H1 (cell line): ENCODE results near the gene ABHD8. TPM values are rescaled to one million over a fixed set of nuclear protein-coding genes. Genes with fewer than 3 reads are reported as not detected.

Source experiments
- CTCF ChIA-PET: fragments of 300-600 bp; sonication (Branson Sonifier 250); formaldehyde crosslinking; loops from one replicate; lab custom pipeline; 2021; ENCODE audit not compliant: partially characterized antibody; lab: Charles Lee
- POLR2A ChIA-PET: fragments of 300-600 bp; sonication (Branson Sonifier 250); formaldehyde crosslinking; loops from one replicate; lab custom pipeline; 2021; ENCODE audit warnings: inconsistent platforms; ENCODE audit not compliant: partially characterized antibody; lab: Charles Lee
- DNase-seq, 2 experiments: peaks; one replicate each; pipeline versions ENCODE4 v3.0.0 to v3.0.0-alpha.2; 2010 to 2022; ENCODE audit warnings: low spot score in 2 of 2, low read depth in 1 of 2, mixed read lengths in 1 of 2
- FAIRE-seq: peaks from 2 replicates; lab custom pipeline; 2011; peaks lifted over from hg19 to GRCh38; lab: Jason Lieb, UNC
- H2AFZ ChIP-seq: 2 replicates; pipeline ENCODE4 v1.8.1; 2012; ENCODE audit warnings: low read length, inconsistent platforms
- H2AK5ac ChIP-seq: 2 replicates; pipeline ENCODE4 v1.6.1; 2013; ENCODE audit warnings: low read depth, low read length
- H2BK120ac ChIP-seq: replicated peaks from 2 replicates; pipeline ENCODE3; 2013; ENCODE audit warnings: low read depth, low read length, inconsistent platforms
- H2BK12ac ChIP-seq: 2 replicates; pipeline ENCODE4 v1.6.1; 2013; ENCODE audit warnings: low read depth, low read length
- H2BK15ac ChIP-seq: 2 replicates; pipeline ENCODE4 v1.6.1; 2013; ENCODE audit warnings: low read length
- H2BK20ac ChIP-seq: 2 replicates; pipeline ENCODE4 v1.6.1; 2013; ENCODE audit warnings: low read length
- H2BK5ac ChIP-seq: 2 replicates; pipeline ENCODE4 v1.6.1; 2013; ENCODE audit warnings: low read depth, low read length
- H3K14ac ChIP-seq: 2 replicates; pipeline ENCODE4 v1.6.1; 2013; ENCODE audit warnings: inconsistent platforms; ENCODE audit not compliant: insufficient read length
- H3K18ac ChIP-seq: 2 replicates; pipeline ENCODE4 v1.6.1; 2013; ENCODE audit warnings: low read length; ENCODE audit errors: extremely low read depth
- H3K23ac ChIP-seq: 2 replicates; pipeline ENCODE4 v1.6.1; 2013; ENCODE audit warnings: inconsistent platforms; ENCODE audit not compliant: insufficient read length
- H3K23me2 ChIP-seq: 2 replicates; pipeline ENCODE4 v1.6.1; 2013; ENCODE audit warnings: low read depth, low read length
- H3K27ac ChIP-seq: 2 replicates; pipeline ENCODE4 v1.6.1; 2011; ENCODE audit warnings: low read depth, low read length, inconsistent platforms
- H3K27me3 ChIP-seq, 4 experiments: replicated peaks in 1 of 4; 1 replicate in 1 of 4; 2 replicates in 3 of 4; pipeline versions ENCODE4 v1.6.1 to v1.8.1; 2011 to 2013; ENCODE audit warnings: low read length in 3 of 4, mild to moderate bottlenecking in 3 of 4, inconsistent platforms in 2 of 4, mixed read lengths in 2 of 4, moderate library complexity in 1 of 4; ENCODE audit not compliant: control insufficient read depth in 3 of 4, insufficient read depth in 3 of 4; ENCODE audit errors: extremely low read depth in 1 of 4
- H3K36me3 ChIP-seq, 4 experiments: 2 replicates each; pipeline versions ENCODE4 v1.6.1 to v1.8.1; 2011 to 2013; ENCODE audit warnings: mild to moderate bottlenecking in 4 of 4, low read length in 3 of 4, moderate library complexity in 2 of 4, control low read depth in 1 of 4, inconsistent platforms in 1 of 4; ENCODE audit not compliant: insufficient read depth in 4 of 4, control insufficient read depth in 2 of 4
- H3K4ac ChIP-seq: replicated peaks from 2 replicates; pipeline ENCODE3; 2013; ENCODE audit warnings: low read length, low read depth, mixed read lengths, inconsistent platforms; ENCODE audit not compliant: insufficient read length
- H3K4me1 ChIP-seq, 4 experiments: replicated peaks in 1 of 4; 1 replicate in 1 of 4; 2 replicates in 3 of 4; pipeline versions ENCODE4 v1.6.1 to v1.8.1; 2011 to 2013; ENCODE audit warnings: low read length in 3 of 4, inconsistent platforms in 2 of 4, mixed read lengths in 1 of 4; ENCODE audit not compliant: insufficient read depth in 4 of 4, control insufficient read depth in 3 of 4
- H3K4me2 ChIP-seq, 2 experiments: 2 replicates each; pipeline versions ENCODE4 v1.6.1 to v1.8.1; 2011 to 2013; ENCODE audit warnings: low read depth in 2 of 2, low read length in 2 of 2, control low read depth in 1 of 2, inconsistent platforms in 1 of 2, mild to moderate bottlenecking in 1 of 2; ENCODE audit not compliant: insufficient read depth in 1 of 2
- H3K4me3 ChIP-seq, 4 experiments: fragments of 200-600, 300-600 bp in 1 of 4; sonication (generic), shearing (Covaris generic), sonication (Bioruptor Twin) in 1 of 4; 2 replicates each; pipeline versions ENCODE4 v1.5.1 to v1.8.1; 2011 to 2016; ENCODE audit warnings: low read length in 4 of 4, low read depth in 3 of 4, control low read depth in 2 of 4, inconsistent platforms in 2 of 4, mild to moderate bottlenecking in 2 of 4, mixed read lengths in 1 of 4, moderate library complexity in 1 of 4; ENCODE audit not compliant: insufficient read depth in 2 of 4; ENCODE audit errors: extremely low read depth in 1 of 4
- H3K56ac ChIP-seq: replicated peaks from 2 replicates; pipeline ENCODE3; 2013; ENCODE audit warnings: low read depth, mild to moderate bottlenecking, mixed read lengths, low read length, inconsistent platforms; ENCODE audit not compliant: insufficient read length
- H3K79me1 ChIP-seq: 2 replicates; pipeline ENCODE4 v1.6.1; 2013; ENCODE audit warnings: low read depth, low read length, control low read depth
- H3K79me2 ChIP-seq, 2 experiments: 2 replicates each; pipeline versions ENCODE4 v1.6.1 to v1.8.1; 2012 to 2013; ENCODE audit warnings: low read length in 2 of 2, mild to moderate bottlenecking in 2 of 2, inconsistent platforms in 1 of 2; ENCODE audit not compliant: insufficient read depth in 2 of 2, control insufficient read depth in 1 of 2
- H3K9ac ChIP-seq, 4 experiments: replicated peaks in 1 of 4; 1 replicate in 1 of 4; 2 replicates in 3 of 4; pipeline versions ENCODE4 v1.6.1 to v1.8.1; 2011 to 2013; ENCODE audit warnings: low read depth in 3 of 4, low read length in 3 of 4, control low read depth in 2 of 4, mild to moderate bottlenecking in 2 of 4, moderate library complexity in 2 of 4, inconsistent platforms in 1 of 4; ENCODE audit errors: extremely low read depth in 1 of 4
- H3K9me3 ChIP-seq, 2 experiments: 2 replicates each; pipeline versions ENCODE4 v1.6.1 to v1.8.1; 2012 to 2013; ENCODE audit warnings: mild to moderate bottlenecking in 2 of 2, moderate library complexity in 2 of 2, control low read depth in 1 of 2, inconsistent platforms in 1 of 2, low read depth in 1 of 2, low read length in 1 of 2, mixed read lengths in 1 of 2; ENCODE audit not compliant: insufficient read depth in 2 of 2
- H4K20me1 ChIP-seq, 2 experiments: replicated peaks in 1 of 2; 2 replicates each; pipeline versions ENCODE3 to v1.8.1; 2011 to 2013; ENCODE audit warnings: inconsistent platforms in 2 of 2, low read length in 2 of 2, mild to moderate bottlenecking in 1 of 2; ENCODE audit not compliant: insufficient read depth in 2 of 2, control insufficient read depth in 1 of 2
- H4K5ac ChIP-seq: 2 replicates; pipeline ENCODE4 v1.6.1; 2013; ENCODE audit warnings: low read length, low read depth, mixed read lengths, inconsistent platforms; ENCODE audit not compliant: insufficient read length
- H4K8ac ChIP-seq: 2 replicates; pipeline ENCODE4 v1.8.0; 2013; ENCODE audit warnings: mild to moderate bottlenecking, moderate library complexity, low read length, inconsistent platforms; ENCODE audit not compliant: insufficient read depth; ENCODE audit errors: extremely low read depth
- H4K91ac ChIP-seq: replicated peaks from 2 replicates; pipeline ENCODE3; 2013; ENCODE audit warnings: low read length, mixed read lengths, inconsistent platforms; ENCODE audit not compliant: insufficient read length
- TAF1 ChIP-seq: IDR thresholded peaks from 2 replicates; pipeline ENCODE4 v1.6.1; 2011; ENCODE audit warnings: mild to moderate bottlenecking, low read depth, low read length
- TAF7 ChIP-seq: optimal IDR thresholded peaks from 2 replicates; pipeline ENCODE3; 2011; ENCODE audit warnings: low read depth, mild to moderate bottlenecking, inconsistent platforms, low read length, moderate library complexity, borderline replicate concordance
- WGBS, 2 experiments: shearing (Covaris generic) in 1 of 2; methylation state at CpG; one replicate each; pipeline versions ENCODE4 v1.1.6 to v1.1.7; 2013 to 2015; ENCODE audit warnings: low lambda C conversion rate in 2 of 2, mixed read lengths in 2 of 2, inconsistent platforms in 1 of 2, low coverage in 1 of 2, missing lambda C conversion rate in 1 of 2; ENCODE audit not compliant: insufficient replicate concordance in 2 of 2, insufficient coverage in 1 of 2, insufficient read length in 1 of 2; ENCODE audit errors: extremely low coverage in 1 of 2, missing lambda C conversion rate in 1 of 2; 5-methylcytosine and 5-hydroxymethylcytosine counted together
- polyA plus RNA-seq, 7 experiments: library from polyadenylated mRNA; depleted of rRNA in 3 of 7; stranded (reverse) in 5 of 7; unstranded in 2 of 7; fragments of >200 nt in 5 of 7; fragments of 200-250 nt in 2 of 7; gene quantifications; 1 replicate in 5 of 7; 2 replicates in 1 of 7; 4 replicates in 1 of 7; pipeline versions ENCODE4 v1.2.1 to v1.2.3, GENCODE V29; 2011 to 2013; ENCODE audit warnings: missing spikeins in 2 of 7, mixed read lengths in 2 of 7
- total RNA-seq: library from RNA; stranded (reverse); fragmentation: NEBNext Ultra II Directional; extraction: Animal tissue kit (Norgen Biotek cat#: 25700); gene quantifications from 2 replicates; pipeline ENCODE4 v1.2.1, GENCODE V29; 2021

Gene ABHD8
- total and polyA plus RNA-seq, 2 of the 8 experiments (the other 6 are each of a cell fraction or from before 2014, with no cell fraction given): 11.3 to 18.7 TPM

- Histone ChIP-seq H3K23me2 (peaks cover 6% of the 10 kb centered on the region; the same call in 1 of the 2 replicates), H4K5ac (no peak overlapping the region), H3K4me2 (no peak overlapping the region), H3K4me1 (peaks cover 0 to 21% (median 15%) of the 10 kb centered on the region in 4 experiments; a peak in 6 of 7 replicates), H3K79me2 (no peaks in the 10 kb centered on the region), H3K4ac (no peak overlapping the region), H4K91ac (no peak overlapping the region), H4K8ac (no peak overlapping the region), H3K79me1 (peaks cover 2% of the 10 kb centered on the region; the same call in 1 of the 2 replicates), H3K4me3 (no peak overlapping the region), H3K56ac (no peak overlapping the region), H2BK5ac (no peak overlapping the region), H3K36me3 (peaks cover 0 to 31% (median 15%) of the 10 kb centered on the region in 4 experiments; a peak in 5 of 8 replicates), H4K20me1 (peaks cover 3% of the 10 kb centered on the region in 2 experiments), H3K27me3 (no peaks in the 10 kb centered on the region; a peak in 1 of 7 replicates), H3K14ac (no peak overlapping the region), H2AFZ (no peak overlapping the region), H2AK5ac (no peak overlapping the region), H3K27ac (no peak overlapping the region), H2BK15ac (no peak overlapping the region), H3K9me3 (no peaks in the 10 kb centered on the region), H3K18ac (no peak overlapping the region), H3K9ac (no peak overlapping the region), H2BK12ac (no peak overlapping the region), H3K23ac (no peak overlapping the region), H2BK120ac (no peak overlapping the region), H2BK20ac (no peak overlapping the region)
- 92% methylated on average over 22 of the region's 28 CpGs; no CpG with 5 or more reads in 1 of the 2 experiments for WGBS, 2 experiments
- ChIA-PET CTCF (interaction anchor here (0.6 to 3.1 kb wide), 5 partner anchors 11 to 230 kb away, joined by 3 to 7 read pairs (median 4); partner anchors contain the start of gene ANO8), POLR2A (interaction anchor here (1.0 to 17.1 kb wide), 4 partner anchors 14 to 109 kb away, joined by 3 to 329 read pairs (median 52); partner anchors contain the start of genes ABHD8, ANO8, DDA1 and GTPBP3)
- TF ChIP-seq TAF1 (no peak), TAF7 (no peak)
- DNase-seq (no peak), FAIRE-seq (no peak)
Measured at GRCh38 chr19:17324357-17325114, 21.3 kb upstream of the ABHD8 start.
